GM21423 (cell line): ENCODE results near the gene CCDC51.
"Not testable (repeated sequence)": the region's sequence is repeated elsewhere in the genome, so short reads cannot be mapped to it uniquely, and the experiment has no call there.

Experiments
- ATAC-seq: cut with Tn5 transposase; IDR thresholded peaks from one replicate; pipeline ENCODE4 v1.9.1; 2021; ENCODE audit warnings: mild to moderate bottlenecking, moderate library complexity; ENCODE audit not compliant: unreplicated experiment

CCDC51 gene, protein sequence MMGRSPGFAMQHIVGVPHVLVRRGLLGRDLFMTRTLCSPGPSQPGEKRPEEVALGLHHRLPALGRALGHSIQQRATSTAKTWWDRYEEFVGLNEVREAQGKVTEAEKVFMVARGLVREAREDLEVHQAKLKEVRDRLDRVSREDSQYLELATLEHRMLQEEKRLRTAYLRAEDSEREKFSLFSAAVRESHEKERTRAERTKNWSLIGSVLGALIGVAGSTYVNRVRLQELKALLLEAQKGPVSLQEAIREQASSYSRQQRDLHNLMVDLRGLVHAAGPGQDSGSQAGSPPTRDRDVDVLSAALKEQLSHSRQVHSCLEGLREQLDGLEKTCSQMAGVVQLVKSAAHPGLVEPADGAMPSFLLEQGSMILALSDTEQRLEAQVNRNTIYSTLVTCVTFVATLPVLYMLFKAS

DNA sequence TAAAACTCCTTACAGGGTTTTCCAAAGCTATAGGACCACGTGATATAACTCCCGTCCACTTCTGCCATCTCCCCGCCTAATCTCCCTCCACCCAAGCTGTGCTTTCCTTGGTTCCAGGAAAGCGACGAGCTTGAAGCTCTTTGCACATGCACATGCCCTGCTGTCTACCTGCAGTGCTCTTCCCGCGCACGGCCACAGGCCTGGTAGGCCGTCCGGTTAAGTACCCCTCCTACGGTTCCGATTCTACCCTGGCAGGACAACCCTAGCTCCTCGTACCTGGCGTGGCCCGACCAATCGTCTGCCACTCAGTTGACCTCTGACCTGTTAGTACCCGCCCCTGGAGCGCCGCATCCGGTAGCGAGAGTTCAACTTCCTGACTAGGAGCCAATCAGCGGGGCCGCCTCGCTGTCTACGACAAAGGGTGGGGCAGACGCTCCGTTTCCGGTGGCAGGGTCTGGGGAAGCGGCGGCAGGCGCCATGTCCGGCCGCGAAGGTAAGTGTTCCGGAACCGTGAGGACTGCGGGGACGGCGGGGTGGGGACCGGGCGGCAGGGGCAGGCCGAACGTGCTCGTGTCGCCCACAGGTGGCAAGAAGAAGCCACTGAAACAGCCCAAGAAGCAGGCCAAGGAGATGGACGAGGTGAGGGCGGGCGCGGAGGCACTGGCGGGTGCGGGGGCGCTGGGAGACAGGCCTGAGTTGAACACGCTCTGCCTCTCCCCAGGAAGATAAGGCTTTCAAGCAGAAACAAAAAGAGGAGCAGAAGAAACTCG lies at the start of gene CCDC51, which contains the start of gene TMA7:
Gene CCDC51 (minus strand): TSS at position 300 of the 770 bp plus-strand sequence. CDS start 4,991 bp downstream, outside the sequence.
Gene TMA7 (plus strand): TSS at position 438 of the 770 bp plus-strand sequence. CDS start 40 bp downstream, at position 478.
- peak; percentile 92 for ATAC-seq

DNA sequence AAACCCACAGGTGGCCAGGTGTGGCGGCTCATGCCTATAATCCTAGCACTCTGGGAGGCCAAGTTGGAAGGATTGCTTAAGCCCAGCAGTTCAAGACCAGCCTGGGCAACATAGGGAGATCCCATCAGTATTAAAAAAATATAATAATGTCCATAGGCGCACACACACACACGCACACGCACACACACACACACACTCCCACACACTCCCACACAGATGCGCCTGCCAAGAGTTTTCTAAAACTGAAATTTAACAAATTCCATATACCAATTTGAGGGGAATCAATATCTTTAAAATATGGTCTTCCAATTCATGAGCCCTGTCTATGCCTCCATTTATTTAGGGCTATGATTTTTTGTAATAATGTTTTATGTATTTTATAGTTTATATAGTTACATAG lies 47.0 kb upstream of the CCDC51 start:
- ATAC-seq: no peak

DNA sequence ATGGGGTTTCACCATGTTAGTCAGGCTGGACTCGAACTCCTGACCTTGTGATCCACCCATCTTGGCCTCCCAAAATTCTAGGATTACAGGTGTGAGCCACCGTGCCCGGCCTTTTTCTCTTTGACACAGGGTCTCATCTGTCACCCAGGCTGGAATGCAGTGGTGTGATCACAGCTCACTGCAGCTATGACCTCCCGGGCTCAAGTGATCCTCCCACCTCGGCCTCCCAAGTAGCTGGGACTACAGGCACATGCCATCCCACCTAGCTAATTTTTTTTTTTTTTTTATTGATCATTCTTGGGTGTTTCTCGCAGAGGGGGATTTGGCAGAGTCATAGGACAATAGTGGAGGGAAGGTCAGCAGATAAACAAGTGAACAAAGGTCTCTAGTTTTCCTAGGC lies 42.9 kb upstream of the CCDC51 start:
- ATAC-seq: not testable (repeated sequence)

DNA sequence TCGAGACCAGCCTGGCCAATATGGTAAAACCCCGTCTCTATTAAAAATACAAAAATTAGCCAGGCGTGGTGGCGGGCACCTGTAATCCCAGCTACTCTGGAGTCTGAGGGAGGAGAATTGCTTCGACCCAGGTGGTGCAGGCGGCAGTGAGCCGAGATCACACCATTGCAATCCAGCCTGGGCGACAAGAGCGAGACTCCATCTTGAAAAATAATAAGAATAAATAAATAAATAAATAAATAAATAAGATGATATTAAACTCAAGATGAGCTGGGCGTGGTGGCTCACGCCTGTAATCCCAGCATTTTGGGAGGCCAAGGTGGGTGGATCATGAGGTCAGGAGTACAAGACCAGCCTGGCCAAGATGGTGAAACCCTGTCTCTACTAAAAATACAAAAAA lies 41.0 kb upstream of the CCDC51 start:
- not testable (repeated sequence) for ATAC-seq

DNA sequence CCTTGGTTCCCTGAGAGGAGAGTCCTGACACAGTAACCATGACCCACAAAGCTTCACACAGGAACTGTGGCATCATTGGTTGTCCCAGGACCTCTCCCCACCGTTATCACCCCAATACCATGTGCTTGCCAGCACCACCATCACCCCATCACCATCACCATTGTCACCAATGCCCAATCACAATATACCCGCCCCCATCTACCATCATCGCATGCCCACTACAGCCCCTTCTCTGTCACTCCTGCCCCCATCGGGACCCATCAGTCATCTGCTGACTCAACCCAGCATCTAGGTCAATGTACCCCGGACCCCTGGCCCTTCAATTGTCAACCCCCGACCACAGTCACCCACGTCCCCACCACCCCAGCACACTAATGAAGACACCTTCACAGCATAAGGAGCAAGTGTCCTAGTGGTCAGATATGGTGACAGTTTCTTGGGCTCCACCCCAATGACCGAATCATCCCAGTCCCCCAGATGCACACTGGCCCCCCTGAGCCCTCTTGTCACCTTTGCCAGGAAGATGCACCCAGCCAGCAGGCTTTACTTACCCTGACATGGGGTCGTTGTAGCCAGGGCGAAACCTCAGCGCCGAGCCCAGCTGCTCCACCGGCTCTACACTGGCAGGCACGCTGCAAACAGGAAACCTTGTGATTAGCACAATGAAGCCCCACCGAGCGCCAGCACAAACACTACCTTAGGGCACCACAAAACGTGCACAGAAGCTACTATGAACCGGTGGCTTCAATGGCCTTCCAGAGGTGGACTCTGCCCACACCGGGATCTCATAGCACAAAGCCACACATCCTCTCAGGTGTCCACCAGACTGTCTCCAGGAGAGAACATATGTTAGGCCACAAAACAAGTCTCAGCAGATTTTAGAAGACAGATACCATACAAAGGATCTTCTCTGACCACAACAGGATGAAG lies 39.0 kb upstream of the CCDC51 start:
- ATAC-seq: no peak

DNA sequence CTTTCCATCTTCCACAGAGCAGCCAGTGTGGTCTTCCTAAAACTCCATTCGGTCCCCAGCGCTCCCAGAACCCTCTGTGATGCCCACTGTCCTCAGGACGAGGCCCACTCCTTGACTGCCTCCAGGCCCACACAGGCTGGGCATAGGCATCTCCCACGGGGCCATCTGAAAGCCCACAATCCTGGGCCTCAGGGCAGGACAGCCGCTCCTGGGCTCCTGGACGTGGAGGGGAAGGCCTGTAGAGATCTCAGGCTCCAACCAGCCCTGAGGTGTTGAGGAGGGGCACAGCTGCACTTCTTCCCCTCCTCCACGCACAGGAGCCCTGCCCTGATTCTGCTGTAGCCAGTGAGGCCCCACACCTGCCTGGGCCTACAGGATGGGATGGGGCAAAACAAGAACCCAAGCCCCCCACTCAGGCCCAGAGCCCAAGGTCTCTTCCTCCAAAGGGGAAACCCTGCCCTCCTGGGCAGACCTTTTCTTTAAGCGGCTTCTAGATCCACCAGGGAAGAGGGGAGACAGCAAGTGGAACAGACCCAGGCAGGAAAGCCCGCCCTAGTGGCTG lies 38.1 kb upstream of the CCDC51 start:
- no peak for ATAC-seq

DNA sequence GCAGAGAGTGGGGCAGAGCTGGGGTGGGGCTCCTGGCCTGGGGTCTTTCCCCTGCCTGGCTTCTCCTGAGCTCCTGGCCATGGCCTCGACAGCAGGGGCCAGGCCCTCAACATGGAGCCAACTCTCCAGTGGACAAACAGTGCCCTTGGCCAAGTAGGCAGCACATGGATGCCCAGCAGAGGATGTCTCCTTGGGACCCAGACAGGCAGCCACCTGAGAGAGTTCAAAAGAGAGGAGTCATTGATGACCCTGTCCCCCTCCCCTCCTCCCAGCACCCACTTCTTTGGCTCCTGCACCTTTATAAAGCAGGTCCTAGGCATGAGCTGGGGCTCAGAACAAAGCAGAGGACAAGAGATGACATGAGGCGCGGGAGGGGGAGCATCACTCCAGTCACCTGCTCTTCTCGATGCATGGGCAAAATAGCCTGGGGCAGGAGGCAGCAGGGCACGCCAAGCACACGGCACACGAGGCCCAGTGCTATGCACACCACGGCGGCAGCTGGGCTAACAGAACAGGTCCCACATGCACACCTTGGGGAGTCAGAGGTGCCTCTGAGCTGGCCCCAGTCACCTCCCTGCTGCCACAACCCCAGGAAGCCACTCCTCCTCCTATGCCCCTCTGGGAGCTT lies 36.6 kb upstream of the CCDC51 start:
- ATAC-seq: no peak

DNA sequence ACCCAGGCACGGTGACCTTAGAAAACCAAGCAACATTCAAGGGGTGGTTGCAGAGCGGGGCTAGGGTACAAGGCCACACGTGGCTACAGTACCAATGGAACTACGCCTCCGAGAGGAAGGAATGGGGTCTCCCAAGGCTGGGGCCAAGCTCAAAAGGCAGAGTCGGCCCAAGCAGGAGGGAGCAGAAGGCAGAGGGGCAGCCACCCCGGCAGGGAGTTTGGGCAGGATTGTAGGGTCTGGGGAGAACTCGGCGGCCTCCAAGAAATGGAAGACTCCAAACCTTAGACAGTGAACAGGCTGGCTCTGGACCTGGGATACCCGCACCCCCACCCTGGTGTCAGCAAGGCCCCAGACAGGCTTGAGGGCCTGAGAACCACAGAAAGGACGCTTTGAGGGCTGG lies 35.3 kb upstream of the CCDC51 start:
- ATAC-seq: no peak

DNA sequence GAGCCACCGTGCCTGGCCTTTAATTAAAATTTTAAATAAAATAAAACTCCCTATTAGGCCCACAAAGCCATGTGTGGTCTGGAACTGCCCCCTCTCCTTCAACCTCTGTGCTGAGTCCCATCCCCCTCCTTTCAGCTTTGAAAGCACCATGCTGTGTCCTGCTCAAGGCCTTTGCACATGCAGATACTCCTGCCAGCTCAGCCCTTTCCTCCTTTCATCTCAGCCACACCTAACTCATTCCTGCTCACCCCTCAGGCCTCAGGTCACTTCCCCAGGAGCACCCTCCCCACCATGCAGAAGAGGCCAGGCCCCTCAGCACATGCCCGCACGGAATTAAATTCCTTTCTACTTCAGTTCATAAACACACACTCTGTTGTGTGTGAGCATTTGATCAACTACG lies 34.7 kb upstream of the CCDC51 start:
- ATAC-seq: no peak

DNA sequence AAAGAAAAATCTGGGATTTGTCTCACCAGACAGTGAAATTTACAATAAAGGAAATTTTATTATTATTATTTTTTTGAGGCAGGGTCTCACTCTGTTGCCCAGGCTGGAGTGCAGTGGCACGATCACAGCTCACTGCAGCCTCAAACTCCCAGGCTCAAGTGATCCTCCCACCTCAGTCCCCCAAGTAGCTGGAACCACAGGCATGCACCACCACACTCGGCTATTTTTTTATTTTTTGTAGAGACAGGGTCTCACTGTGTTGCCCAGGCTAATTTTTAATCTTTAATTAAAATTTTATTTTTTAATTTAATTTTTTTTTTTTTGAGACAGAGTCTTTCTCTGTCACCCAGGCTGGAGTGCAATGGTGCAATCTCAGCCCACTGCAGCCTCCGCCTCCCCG lies 34.1 kb upstream of the CCDC51 start:
- not testable (repeated sequence) for ATAC-seq

DNA sequence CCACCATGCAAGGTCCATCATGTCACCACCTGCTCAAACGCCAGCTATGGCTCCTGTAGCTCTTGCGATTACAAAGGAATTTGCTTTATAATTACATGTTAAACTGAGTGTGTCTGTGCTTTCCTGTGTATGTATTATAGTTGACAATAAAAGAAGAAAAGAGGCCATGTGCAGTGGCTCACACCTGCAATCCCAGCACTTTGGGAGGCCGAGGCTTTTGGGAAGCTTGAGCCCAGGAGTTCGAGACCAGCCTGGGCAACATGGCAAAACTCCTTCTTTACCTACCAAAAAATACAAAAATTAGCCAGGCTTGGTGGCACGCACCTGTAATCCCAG lies 33.7 kb upstream of the CCDC51 start:
- no peak for ATAC-seq

DNA sequence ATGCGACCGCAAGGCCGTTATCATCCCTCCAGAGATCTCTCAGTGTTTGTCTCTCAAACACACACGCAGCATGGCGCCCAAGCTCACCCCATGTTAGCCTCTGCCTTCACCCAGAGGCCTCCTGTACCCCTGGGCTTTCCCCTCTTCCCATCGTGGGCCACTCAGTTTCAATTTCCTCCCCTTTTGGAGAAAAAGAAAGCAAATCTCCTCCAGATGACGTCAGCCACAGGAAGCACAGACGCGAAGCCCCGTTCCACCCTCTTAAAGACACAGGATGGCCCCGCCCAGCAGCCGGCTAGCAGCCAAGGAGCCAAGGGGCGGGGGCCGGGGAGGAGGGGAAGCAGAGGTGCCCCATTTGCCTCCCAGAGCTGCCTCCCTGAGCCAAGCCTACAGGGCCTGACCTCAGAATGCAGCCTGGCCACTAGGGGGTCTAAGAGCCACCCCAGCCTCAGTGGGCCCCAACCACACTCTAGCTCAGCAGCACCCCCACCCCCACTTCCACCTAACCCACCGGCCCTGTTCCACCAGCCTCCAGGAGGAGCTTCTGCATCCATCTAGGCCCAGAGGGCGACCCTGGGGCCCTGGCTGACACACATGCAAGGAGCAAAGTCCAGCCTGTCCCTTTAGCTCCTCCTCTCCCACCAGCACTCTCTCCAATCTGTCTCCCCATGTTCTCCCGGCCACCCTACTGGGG lies 33.2 kb upstream of the CCDC51 start:
- peak; percentile 80 for ATAC-seq

DNA sequence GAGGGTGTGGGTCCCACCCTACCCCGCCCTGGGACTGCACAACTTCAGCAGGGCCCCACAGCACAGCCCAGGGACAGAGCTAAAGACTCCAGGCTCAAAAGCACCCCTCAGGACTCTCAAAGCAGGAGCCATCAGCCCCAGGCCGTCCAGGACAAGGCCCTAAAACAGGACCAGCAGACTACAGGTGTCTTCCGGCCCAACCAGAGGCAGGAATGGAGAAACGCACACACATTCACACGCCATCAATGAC lies 32.7 kb upstream of the CCDC51 start:
- no peak for ATAC-seq

DNA sequence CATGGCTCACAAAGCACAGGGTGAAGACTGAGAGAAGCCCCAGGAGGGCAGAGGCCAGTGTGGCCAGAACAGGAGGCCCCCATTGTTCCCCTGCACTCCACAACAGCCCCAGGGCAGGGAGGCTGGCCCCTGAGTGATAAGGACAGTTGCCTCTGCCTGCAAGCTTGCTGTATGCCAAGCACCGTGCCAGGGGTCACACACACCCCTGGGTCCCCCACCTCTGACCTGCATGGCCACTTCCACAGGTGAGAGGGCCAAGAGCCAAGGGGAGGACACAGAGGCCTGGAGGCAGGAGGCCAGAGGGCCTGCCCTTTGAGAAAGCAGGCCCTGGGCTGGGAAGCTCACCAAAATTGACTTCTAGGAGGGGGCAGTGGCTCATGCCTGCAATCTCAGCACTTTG lies 30.4 kb upstream of the CCDC51 start:
- ATAC-seq: no peak

DNA sequence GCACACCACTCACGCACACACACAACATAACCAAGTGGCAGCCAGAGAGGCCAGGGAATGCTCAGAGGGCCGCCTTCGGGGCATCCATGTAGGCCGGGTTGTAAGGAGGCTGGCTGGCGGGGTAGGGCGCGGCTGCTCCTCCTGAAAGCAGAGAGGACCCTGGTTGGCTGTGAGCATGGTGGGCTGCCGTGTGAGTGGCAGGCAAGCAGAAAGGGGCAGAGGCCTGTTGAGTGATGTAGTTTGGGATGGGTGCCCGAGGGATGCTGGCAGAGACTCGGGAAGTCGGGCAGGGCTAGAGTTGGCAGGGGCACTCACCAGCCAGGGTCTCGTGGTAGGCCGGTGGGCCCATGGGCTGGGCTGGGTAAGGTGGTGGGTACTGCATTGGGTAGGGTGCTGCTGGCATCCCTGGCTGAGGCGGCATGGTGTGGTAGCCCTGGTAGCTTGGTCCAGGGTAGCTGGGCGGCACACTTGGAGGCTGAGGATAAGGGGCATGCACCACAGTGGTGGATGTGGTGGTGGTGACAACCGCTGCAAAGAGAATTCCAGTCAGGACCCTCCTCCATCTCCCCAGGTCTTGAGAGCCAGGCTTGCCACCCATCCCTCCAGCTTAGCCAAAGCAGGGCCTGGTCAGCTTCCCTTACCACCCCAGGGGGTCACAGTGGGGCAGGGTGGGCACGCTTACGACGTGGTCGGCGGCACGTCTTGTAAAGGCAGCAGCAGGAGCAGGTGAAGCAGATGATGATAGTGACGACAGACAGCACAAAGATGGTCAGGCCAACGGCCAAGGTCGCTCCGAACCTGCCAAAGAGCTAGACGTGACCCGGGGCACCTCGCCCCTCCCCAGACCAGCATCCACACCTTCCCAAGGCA lies 29.4 kb upstream of the CCDC51 start:
- ATAC-seq: no peak

DNA sequence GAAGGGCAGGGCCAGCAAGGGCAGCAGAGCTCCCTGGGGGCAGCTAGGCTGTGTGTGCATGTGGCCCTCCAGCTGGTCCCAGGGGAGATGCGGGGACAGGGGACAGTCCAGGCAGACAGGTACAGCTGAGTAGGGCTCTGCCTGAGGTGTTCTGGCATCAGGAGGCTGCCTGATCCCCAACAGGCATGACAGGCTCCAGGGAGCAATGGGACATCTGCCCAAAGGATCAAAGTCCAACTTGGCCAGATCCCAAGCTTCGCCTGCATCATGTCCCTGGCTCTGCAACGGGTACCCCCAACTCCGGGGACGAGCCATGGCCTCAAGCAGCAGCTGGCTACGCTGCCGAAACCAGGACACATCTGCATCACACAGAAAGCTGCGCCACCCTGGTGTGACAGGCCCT lies 28.4 kb upstream of the CCDC51 start:
- ATAC-seq: no peak

DNA sequence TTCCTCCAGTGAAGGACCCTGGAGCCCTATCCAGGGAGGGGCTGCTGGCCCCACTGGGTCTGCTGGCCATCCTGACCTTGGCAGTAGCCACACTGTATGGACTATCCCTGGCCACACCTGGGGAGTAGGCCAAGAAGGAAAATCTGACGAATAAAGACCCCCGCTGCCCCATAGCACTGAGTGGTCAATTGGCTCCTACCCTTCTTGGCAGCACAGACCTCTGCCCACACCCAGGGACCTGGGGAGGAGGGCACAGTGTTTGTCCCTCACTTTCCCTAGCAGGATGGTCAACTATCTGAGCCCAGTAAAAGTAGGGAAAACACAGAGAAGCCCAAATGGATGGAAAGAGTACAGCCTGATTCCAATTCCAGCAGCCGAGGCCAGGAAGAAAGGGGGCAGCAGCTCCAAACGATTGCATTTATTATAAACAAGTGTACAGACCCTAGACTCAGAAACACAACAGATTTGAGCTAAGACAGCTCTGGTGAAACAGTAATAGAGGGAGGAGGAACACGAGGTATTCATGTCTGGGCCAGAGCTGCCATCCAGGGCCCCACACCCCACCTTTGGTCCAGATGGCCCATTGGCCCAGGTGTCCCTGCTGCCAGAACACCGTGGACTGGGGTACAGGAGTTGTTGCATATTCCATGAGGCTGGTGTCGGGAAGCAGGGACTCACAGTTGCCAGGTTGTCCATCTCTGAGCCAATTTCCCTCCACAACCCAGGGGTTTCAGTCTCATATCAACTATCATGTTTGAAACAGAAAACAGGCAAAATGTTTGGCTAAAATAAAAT lies 27.8 kb upstream of the CCDC51 start:
- no peak for ATAC-seq

DNA sequence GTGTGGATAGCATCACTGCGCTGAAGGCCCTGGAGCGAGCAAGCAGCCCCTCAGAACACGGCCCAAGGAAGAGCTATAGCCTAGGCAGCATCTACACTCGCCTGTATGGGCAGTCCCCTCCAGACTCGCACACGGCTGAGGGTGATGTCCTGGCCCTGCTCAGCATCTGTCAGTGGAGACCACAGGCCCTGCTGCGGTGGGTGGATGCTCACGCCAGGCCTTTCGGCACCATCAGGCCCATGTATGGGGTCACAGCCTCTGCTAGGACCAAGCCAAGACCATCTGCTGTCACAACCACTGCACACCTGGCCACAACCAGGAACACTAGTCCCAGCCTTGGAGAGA lies 27.2 kb upstream of the CCDC51 start:
- no peak for ATAC-seq
